ENCODE data around the gene PTPN14.

PTPN14 gene

GRCh38 chr1:214300149-214300780 lies 251.1 kb downstream of the PTPN14 start:
- TF ChIP-seq REST (IDR thresholded peaks at IDR 0.05; ENCODE audit: insufficient replicate concordance, low read depth), result no peak
- TF ChIP-seq CTCF (IDR thresholded peaks at IDR 0.05; ENCODE audit: insufficient read depth, low read length), result no peak
- TF ChIP-seq SPI1 (IDR thresholded peaks at IDR 0.05; ENCODE audit: borderline replicate concordance, low read depth), result no peak
- TF ChIP-seq POLR2AphosphoS5 (IDR thresholded peaks at IDR 0.05; ENCODE audit: low read depth), result no peak
- no peak for DNase-seq (ENCODE audit: low read depth in 1 of 2, low spot score in 1 of 2)
- Histone ChIP-seq H3K27me3 (ENCODE audit: insufficient read depth, poor library complexity, severe bottlenecking) (no peaks in the 10 kb centered on the region), H3K27ac (replicated peaks) (no peak overlapping the region), H3K4me3 (replicated peaks; ENCODE audit: insufficient read depth, low read length) (no peak overlapping the region)
